NT2/D1 (cell line): ENCODE data around the gene CHAMP1.

Experiments used
- SUZ12 ChIP-seq: IDR thresholded peaks from 2 replicates; pipeline ENCODE4 v1.6.1; 2011; ENCODE audit not compliant: insufficient read length, insufficient read depth; ENCODE audit errors: extremely low read depth
- YY1 ChIP-seq: IDR thresholded peaks from 2 replicates; pipeline ENCODE4 v1.6.1; 2011; ENCODE audit not compliant: insufficient read length, insufficient read depth
- ZNF274 ChIP-seq: IDR thresholded peaks from 2 replicates; pipeline ENCODE4 v1.6.1; 2011; ENCODE audit warnings: mild to moderate bottlenecking, low read depth, low read length

DNA sequence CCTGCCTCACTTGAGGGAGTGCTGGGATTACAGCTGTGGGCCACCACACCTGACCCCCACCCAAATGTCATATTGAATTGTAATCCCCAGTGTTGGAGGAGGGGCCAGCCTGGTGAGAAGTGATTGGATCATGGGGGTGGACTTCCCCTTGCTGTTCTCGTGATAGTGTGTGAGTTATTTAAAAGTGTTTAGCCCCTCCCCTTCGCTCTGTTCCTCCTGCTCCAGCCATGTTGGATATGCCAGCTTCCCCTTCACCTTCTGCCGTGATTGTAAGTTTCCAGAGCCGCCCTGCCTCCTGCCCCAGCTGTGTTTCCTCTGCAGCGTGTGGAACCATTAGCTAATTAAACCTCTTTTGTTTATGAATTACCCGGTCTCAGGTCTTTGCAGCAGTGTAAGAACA lies 13.7 kb downstream of the CHAMP1 start:
- TF ChIP-seq SUZ12: no peak
- no peak for TF ChIP-seq ZNF274
- no peak for TF ChIP-seq YY1
